Activated CD4-positive, alpha-beta T cell treated with anti-CD3 and anti-CD28 coated beads, Interleukin-2, amount 50 U/mL, for 48 hours (primary cell): ENCODE data around the gene NTMT1.
A peak's percentile ranks its signal among the peaks of the same experiment; 100 is the strongest.
"Not testable (repeated sequence)": the region's sequence is repeated elsewhere in the genome, so short reads cannot be mapped to it uniquely, and the experiment has no call there.

Experiments used
- DNase-seq, 2 experiments: peaks; one replicate each; pipeline ENCODE4 v3.0.0-alpha.2; 2020

The NTMT1 gene

DNA sequence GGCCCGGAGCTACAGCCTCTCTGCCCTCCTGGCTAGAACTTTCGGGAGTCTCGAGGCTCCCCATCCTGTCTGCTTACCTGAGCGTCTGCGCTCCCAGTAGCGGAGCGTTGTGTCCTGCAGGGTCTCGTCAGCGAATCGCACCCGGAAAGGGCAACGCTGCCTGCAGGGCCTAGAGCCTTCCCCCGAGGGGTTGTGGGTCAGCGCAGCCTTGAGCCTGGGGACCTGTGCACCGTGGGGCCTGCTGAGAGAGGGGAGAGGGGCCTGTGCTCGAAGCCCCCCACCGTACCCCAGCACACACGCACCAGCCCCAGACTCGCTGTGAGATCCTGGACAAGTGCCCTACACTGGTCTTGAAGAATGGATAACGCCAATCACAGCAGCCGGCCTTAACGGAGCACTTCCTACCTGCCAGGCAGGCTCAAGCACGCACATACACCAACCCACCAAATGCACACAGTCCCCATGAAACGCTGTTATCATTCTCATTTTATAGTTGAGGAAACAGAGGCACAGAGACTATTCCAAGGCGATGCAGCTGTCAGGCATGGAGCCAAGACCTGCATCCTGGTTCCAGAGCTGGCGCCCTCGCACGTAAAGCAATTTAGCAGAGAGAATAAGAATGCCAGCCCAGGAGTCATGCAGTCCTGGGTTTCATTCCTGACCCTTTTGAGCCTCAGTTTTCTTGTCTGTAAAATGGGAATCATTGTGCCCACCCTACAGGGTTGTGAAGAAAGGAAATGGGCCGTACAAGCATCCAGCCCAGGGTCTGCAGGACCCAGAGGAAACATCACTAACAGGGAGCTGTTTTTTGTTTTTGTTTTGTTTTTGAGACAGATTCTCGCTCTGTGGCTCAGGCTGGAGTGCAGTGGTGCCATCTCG is 10.3 kb upstream of the NTMT1 start:
- DNase-seq = no peak

DNA sequence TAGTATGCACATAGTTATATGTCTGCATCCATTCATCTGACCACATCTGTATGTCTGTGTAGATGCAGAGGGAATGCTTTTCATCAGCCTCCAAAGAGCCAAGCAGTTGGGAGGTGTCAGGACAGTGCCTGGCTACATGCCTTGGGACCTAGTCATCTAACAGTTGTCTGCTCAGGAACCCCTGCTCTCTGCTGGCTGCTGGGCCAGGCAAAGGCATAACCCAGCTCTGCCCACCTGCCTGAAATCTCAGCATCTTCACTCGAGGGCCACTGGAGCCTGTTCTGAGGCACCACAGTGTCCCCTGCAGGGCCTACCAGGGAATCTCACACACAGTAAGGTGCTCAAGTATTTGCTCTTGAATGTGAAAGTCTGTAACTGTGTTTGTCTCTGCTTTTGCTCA is 8.8 kb upstream of the NTMT1 start:
- no peak for DNase-seq

DNA sequence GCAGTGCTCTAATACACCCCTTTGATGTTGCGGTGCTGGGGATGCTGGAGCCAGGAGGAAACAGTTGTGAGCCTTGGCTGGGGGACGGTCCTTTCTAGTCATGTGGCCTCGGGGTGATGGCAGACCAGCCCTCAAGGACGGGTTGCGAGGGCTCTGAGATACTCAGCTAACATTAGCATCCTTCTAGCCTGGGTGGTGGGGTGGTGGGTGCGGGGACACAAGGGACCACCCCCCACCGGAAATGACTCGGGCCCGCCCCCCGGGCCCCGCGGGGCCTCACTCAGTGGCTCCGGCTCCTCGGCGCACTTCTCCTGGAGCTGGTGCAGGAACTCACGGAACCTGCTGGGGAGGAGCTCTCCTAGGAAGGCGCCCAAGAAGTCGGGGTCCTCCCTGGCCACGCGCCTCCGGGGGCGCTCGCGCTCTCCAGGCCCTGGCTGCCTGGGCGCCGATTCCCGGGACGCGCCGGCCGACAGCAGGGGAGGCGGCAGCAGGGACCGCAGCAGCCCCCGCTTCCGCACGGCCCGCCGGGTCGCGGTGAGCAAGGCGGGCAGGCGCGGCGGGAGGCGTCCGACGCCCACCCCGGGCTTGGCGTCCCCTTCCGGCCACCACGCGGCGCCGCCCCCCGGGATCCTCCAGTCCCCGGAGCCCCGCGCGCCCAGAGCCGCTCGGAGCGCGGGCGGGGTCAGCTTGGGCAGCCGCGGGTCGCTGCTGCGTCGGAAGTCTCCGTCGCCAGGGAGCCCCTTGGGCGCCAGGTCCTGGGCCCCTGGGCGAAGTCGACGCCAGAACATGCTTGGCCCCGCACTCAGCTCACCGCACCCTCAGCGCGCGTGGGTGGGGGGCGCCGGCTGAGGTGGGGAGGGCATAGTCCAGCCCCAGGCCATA is 5.9 kb upstream of the NTMT1 start:
- DNase-seq = no peak

DNA sequence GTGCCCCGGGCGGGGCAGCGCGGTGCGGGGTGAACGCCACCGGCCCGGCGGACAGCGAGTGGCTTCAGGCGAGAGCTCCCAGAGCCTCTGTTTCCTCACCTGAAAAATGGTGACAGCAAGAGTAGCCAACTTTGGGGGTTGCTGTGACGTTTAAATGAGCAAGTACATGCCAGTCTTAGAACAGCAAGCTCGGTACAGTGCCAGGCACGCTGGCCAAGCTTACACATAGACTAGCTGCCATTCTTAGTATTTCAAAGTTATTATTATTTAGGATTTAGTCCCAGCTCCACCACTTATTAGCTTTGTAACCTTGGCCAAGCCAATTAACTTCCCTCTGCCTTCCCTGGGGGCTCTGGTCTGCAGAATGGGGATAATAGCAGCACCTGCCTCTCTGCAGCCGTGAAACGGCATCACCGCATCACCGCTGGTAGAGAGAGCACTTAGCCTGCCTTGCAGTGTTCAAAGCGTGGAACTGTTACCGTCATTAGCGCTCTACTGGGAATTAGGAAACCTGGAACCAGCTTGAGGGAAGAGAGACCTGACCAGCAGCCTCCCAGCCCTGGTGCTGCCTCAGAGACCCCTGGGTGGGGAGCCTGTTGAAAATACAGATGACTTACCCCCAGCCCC is 5.2 kb upstream of the NTMT1 start, which contains the start of gene C9orf50:
C9orf50 (minus strand) TSS at position 433 of the 627 bp plus-strand sequence. CDS start 527 bp downstream, outside the sequence.
- DNase-seq = no peak

DNA sequence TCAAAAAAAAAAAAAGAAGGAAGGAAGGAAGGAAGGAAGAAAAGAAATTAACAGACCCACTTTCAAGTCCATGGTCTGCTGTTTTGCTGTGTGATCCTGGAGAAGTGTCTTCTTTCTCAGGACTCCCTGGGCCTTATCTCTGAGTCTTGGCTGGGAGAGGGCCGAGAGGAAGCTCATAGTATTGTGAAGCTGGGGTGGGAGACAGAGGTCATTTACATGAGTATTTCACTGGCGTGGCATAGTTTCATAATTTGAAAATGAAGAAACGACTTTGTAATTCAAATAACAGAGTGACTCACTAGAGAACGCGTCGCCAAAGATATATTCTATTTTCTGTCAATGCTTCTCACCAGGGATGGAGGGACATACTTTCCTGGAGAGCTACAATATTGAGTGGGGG is 2.6 kb upstream of the NTMT1 start:
- DNase-seq = no peak

DNA sequence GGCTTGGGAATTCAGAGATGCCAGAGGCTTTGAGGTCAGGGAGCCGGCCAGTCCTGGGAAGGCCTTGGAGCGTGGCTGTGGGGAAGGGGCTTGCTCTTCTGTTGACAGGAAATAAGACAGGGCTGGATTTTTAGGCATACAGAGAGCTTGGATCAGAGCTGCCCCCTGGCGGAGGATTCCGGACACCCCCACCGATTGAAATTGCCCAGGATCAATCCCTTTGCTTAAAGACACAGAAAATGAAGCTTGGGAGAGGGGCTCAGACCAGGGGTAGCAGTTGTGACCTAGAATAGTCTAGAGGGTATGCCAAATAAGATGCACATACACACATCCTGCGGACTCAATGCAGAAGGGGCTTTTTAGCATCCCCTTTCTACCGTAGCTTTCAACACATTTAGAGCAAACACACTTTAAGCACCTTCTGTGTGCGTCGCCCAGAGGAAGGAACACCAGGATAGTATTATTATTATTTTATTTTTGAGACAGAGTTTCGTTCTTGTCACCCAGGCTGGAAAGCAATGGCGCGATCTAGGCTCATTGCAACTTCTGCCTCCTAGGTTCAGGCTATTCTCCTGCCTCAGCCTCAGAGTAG is 1.7 kb upstream of the NTMT1 start:
- DNase-seq = peak; percentile 84 to 87

DNA sequence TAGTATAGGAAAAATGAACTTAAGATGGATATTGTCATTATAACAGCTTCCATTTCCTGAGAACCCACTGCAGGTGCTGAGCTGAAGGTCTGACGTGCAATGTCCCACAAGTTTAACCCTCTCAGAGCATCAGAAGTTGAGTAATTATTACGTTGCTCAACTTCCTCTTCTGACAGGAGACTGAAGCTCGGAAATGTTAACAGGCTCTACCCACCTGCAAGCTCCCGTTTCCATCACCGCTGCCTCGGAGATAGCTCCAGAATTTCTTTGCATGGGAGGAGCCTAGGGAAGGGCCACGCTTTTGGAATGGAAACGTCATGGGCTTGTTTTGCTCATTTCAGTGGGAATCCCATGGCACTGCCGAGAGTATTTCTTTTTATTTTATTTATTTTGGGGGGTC is 1.0 kb upstream of the NTMT1 start:
- no peak for DNase-seq

DNA sequence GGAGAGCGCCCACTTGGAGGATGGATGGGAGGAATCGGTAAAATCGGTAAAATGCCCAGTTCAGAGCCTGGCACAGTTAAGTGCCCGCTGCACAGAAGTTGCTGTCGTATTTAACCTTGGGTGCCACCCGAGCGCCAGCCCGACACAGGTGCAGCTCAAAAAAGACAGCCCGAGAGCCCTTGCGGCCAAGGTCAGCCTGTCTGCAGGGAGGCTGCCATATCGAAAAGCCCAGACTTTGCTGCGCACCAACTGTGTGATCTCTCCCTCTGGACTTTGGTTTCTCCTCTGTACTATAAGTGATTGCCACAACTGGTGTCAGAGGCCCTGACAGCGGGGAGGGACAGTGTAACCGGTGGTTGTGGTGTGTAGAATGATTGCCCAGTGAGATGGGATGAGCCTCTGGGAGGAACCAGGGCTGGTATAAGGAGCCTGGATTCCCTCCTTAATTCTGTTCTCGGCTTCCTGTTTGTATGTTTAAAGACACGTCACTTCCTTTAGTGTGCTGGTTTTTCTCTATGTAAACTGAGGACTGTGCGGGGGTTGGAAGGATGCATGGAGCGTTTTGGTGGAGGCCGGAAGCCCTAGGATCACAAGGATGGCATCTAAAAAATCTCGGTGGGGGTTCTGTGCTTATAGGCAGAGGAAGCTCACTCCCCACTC is 792 bp downstream of the NTMT1 start:
- peak in 1 of 2 experiments; percentile 30 for DNase-seq

DNA sequence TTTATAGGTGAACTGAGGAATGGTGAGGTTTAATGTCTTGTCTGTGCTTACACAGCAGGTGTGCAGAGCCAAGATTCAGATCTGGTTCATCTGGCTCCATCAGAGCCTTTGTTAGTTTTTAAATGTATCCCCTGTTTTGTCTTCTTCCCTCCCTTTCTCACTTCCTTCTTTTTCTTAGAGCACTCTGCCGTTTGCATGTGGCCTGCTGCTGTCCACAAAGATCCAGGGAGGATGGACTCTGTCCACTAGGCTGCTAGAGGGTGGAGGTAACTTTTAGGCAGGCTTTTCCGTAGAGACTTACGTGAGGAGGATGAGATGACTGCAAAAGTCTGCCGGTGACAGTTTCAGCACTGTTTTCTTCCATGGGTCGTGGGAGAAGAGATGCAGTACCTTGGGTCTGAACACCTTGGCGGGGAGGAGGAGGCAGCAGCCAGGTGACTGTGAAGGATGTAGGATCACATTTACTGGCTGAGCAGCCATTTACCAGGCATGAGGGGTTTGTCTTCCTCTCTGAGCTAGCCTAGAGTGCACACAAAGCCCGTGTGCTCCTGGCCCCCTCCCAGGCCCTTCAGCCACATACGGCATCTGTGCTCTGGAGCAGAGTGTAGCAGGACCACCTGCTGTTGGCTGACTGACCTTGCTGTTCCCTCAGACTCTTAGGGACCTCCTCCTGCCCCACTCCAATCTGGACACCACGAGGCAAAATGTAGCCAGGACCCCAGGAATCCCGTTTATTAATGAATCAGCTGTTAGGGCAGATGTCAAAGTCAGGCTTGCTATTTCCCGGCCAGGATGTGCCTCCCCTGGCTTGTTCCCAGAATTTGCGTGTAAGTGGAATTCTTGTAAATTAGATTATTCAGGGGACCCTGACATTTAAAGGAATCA is 1.8 kb downstream of the NTMT1 start:
- DNase-seq = no peak

DNA sequence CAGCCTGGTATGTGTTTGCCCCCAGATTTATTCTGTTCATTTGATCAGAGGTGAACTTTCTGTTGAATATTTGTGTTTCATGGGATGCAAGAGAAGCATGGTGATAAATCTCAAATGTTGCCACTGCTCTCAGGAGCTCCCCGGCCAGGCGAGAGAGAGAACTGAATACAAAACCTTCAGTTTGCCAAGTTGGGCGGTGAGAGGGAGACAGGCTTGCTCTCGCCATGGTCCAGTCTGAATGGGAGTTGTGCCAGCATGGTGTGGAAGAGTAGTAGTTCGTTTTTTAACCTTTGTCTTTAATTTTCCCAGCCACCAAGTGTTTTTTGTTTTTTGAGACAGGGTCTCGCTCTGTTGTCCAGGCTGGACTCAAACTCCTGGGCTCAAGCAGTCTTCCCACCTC is 2.7 kb downstream of the NTMT1 start:
- DNase-seq = no peak

DNA sequence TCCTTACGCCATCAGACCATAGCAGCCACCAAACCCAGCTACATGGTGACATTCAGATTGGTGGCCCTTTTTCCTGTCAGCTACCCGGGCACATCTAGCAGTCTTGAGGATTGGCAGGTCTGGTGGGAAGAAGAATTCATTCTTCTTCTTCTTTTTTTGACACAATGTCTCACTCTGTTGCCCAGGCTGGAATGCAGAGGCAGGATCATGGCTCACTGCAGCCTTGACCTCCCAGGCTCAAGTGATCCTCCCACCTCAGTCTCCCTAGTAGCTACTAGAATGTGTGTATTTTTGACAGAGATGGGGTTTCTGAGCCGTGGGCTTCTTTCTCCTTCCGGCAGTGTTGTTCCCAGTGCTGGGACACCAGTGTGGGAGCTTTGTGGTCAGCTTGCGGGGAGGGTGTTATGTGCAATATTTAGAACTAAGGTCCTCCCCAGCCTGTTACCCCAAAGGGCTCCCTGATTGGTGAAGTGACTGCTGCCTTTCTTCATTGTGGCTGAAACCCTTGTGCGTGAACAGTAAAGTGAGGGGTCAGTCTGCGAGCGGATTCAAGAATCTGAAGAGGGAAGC is 3.4 kb downstream of the NTMT1 start:
- DNase-seq = no peak

DNA sequence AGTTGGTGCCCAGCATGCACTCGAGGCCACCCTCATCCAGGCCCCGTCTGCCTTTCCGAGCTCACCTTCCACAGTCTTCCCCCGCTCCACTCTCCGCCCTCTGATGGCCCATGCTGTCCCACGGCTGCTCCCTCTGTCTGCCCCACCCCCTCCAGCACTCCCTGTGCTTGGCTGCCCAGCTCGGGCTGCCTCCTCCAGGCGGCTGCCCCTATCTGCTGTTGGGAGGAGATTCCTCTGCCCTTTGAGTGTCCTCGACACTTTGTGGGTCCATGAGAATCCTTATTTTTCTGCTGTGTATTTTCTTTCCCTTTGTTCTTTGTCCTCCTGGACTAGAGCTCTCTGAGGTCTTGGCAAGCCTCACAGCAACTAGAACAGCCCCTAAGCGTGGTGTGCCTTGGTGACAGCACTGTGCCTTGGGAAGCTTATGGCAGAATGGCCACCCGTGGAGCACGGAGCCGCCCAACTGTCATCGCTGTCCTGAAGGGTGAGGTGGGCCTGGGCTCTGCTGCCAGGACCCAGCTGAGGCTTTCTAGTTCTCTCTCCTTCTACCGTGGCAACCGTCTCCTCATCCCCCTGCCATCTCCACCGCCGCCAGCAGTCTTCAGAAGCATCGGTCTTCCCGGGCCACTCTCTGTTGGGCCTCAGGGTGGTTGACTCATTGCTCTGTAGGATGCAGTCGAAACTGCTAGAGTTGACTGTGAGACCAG is 5.2 kb downstream of the NTMT1 start:
- no peak for DNase-seq

DNA sequence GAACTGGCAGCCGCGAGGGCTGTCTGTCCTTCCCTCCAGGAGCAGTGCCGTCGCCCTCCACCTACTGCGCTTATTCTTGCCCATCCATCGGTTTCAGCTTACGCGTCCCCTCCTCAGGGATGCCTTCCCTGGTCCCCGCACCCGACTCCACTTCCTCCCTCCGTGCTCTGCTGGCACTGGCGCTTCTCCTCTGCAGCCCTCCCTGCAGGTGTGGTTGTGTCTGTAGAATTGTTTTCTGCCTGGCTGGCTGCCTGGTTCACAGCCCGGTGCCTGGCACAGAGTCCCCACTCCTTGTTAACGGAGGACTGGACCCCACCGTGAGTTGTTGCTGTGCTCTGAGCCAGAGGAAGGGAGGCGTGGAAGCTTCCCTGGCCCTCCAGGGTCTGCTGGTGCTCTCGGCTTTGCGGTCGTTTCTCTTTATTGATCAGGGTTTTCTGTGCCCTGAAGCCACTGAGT is 5.7 kb downstream of the NTMT1 start:
- no peak for DNase-seq

DNA sequence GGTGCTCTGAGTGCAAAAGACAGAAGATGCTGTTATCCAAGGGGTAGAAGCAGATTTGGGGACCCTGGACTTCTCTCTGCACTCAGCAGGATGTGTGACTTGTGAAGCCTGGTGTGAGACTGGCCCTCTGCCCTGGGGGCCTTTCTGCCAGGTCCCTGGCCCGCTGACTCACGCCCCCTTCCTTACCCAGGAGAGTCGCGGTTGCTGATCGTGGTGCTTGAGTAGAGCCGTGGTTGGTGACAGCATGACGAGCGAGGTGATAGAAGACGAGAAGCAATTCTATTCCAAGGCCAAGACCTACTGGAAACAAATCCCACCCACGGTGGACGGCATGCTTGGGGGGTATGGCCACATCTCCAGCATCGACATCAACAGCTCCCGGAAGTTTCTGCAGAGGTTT is 6.5 kb downstream of the NTMT1 start:
- no peak for DNase-seq

DNA sequence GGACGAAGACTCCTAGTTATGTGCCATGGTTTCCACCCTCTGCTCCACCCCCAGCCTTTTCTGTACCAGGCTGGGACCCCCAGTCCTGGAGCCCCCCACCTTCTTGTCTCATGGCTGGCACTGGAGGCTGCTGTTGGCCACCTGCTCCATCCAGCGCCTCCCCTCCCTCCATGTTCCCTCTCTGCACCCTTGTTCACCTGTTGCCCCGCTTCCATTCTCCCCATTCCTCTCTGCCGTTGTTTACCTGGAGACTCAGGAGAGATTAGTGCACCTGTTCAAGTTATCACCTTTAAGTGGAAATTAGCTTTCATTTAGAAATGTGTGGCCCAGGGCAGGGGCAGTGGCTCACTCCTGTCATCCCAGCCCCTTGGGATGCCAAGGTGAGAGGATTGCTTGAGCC is 7.2 kb downstream of the NTMT1 start:
- no peak for DNase-seq

DNA sequence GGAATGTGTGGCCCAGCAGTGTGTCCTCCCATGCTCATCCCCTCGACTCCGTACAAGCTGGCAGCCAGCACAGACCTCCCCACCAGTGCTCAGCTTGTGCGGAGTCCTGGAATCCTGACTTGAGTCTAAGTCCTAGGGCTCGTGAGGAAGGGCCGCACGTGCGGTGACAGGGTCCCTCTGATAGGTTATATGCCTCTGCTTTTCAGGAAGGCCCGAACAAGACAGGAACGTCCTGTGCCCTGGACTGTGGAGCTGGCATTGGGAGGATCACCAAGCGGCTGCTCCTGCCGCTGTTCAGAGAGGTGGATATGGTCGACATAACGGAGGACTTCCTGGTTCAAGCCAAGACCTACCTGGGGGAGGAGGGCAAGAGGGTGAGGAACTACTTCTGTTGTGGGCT is 7.9 kb downstream of the NTMT1 start:
- no peak for DNase-seq

DNA sequence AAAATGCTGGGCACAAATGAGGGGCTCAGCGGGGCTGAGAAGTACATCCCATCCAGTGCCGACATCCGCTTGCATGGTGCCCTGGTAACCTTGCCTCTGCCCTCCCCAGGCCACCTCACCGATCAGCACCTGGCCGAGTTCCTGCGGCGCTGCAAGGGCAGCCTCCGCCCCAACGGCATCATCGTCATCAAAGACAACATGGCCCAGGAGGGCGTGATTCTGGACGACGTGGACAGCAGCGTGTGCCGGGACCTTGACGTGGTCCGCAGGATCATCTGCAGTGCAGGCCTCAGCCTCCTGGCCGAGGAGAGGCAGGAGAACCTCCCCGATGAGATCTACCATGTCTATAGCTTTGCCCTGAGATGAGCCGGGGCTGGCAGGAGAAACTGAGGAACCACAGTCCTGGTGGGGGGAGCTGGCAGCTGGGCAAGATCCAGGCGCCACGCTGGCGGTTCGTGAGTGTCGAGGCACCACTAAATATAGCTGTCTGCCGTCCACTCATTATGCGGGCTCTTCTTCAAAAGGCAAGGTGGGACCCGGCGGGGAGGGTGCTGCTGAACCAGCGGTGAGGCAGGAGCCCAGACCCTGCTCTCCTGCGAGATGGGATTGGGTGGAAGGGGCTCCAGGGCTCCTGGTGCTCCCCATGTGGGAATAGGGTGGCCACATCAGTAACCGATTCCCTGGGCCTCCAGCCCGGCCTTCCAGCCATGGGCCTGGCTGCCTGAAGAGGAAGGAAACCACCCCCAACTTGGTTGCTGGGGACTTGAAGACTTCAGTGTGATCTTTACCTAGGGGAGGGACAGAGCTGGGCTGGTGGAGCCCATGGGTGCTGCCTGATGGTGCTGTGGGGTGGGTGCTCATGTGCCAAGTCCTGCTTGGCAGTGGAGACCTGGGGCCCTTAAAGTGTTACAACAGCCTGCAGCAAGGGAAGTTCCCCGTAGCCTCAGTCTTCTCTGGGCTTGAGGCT is 9.4 kb downstream of the NTMT1 start:
- DNase-seq = no peak

DNA sequence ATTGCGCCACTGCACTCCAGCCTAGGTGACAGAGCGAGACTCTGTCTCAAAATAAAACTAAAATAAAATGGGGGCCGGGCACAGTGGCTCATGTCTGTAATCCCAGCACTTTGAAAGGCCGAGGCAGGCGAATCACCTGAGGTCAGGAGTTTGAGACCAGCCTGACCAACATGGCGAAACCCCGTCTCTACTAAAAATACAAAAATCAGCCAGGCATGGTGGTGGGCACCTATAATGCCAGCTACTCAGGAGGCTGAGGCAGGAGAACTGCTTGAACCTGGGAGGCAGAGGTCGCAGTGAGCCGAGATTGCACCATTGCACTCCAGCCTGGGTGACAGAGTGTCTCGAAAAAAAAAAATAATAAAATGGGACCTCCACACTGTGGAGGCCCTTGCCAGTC is 10.4 kb downstream of the NTMT1 start:
- DNase-seq = not testable (repeated sequence)

DNA sequence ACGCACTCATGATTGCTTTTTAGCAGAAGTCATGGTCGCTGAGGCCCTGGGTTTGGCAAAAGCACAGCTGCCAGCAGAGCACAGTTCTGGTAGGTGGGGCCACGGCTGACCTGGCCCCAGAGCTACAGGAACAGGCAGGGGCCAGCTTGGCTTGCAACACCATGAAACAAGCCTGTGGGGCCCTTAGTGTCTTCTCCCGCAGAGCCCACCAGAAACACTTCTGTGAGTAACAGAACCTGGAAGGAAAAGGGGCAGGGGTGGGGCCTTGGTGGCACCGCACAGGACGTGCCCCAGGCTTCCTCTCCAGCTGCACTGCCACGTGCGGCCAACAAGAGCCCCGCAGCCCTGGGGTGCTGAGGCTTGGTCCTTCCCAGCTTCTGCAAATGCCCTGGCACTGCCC is 11.1 kb downstream of the NTMT1 start:
- no peak for DNase-seq
